ENCODE data around the gene PXMP2.

PXMP2 gene

GRCh38 chr12:132739600-132740312 is 52.4 kb downstream of the PXMP2 start:
- no peak overlapping the region for H3K27ac ChIP-seq
- TF ChIP-seq CTCF (IDR thresholded peaks at IDR 0.05): no peak
- DNase-seq (ENCODE audit: low spot score): no peak
- H3K4me3 ChIP-seq: no peak overlapping the region

- DNase-seq (ENCODE audit: low spot score): no peak
- Histone ChIP-seq H3K4me3 (no peak overlapping the region), H3K27ac (no peak overlapping the region)
- TF ChIP-seq CTCF (IDR thresholded peaks at IDR 0.05): no peak
These were observed 52.9 kb downstream of the PXMP2 start for GRCh38 chr12:132740313-132740646.

GRCh38 chr12:132740652-132741051 is 53.3 kb downstream of the PXMP2 start:
- no peak for TF ChIP-seq CTCF (IDR thresholded peaks at IDR 0.05)
- Histone ChIP-seq H3K27ac (no peak overlapping the region), H3K4me3 (no peak overlapping the region)
- DNase-seq (ENCODE audit: low spot score): no peak

GRCh38 chr12:132741620-132742019 is 54.2 kb downstream of the PXMP2 start:
- no peak overlapping the region for H3K4me3 ChIP-seq
- no peak for DNase-seq (ENCODE audit: low spot score)

GRCh38 chr12:132743831-132744230 is 56.4 kb downstream of the PXMP2 start:
- DNase-seq (ENCODE audit: low spot score): no peak
- no peak overlapping the region for H3K4me3 ChIP-seq
- TF ChIP-seq CTCF (IDR thresholded peaks at IDR 0.05): no peak
- H3K27ac ChIP-seq: no peak overlapping the region

More at GRCh38 chr12:132741620-132742019, 54.2 kb downstream of the PXMP2 start:
- TF ChIP-seq CTCF (IDR thresholded peaks at IDR 0.05): no peak
- H3K27ac ChIP-seq: no peak overlapping the region

- no peak overlapping the region for H3K27ac ChIP-seq
- no peak overlapping the region for H3K4me3 ChIP-seq
- no peak for DNase-seq (ENCODE audit: low spot score)
- no peak for TF ChIP-seq CTCF (IDR thresholded peaks at IDR 0.05)
These were observed 59.2 kb downstream of the PXMP2 start for GRCh38 chr12:132746613-132747012.

GRCh38 chr12:132747395-132747794 is 60.0 kb downstream of the PXMP2 start:
- TF ChIP-seq CTCF (IDR thresholded peaks at IDR 0.05): no peak
- no peak for DNase-seq (ENCODE audit: low spot score)
- Histone ChIP-seq H3K4me3 (no peak overlapping the region), H3K27ac (no peak overlapping the region)

Measured in coronary artery (tissue), 2 donors.